MM.1S (cell line): Measurements from ENCODE around the gene HNRNPA1.

Source experiments
- DNase-seq: peaks from one replicate; pipeline ENCODE4 v3.0.0-alpha.2; 2015
- H2AFZ ChIP-seq: fragments of 300-600 bp; sonication (generic); 2 replicates; pipeline ENCODE4 v1.6.0; 2016; ENCODE audit warnings: antibody characterized with exemption, low read length
- H3F3A ChIP-seq: fragments of 300-600 bp; sonication (generic); 2 replicates; pipeline ENCODE4 v1.6.1; 2016; ENCODE audit warnings: mild to moderate bottlenecking, antibody characterized with exemption, low read length, moderate library complexity, mixed read lengths; ENCODE audit not compliant: insufficient read depth
- H3K27ac ChIP-seq: fragments of 300-600 bp; sonication (generic); 2 replicates; pipeline ENCODE4 v1.5.1; 2016; ENCODE audit warnings: mild to moderate bottlenecking, low read length
- H3K27me3 ChIP-seq: fragments of 300-600 bp; sonication (generic); replicated peaks from 2 replicates; pipeline ENCODE4 v1.6.0; 2016; ENCODE audit warnings: low read length; ENCODE audit not compliant: insufficient read depth
- H3K36me3 ChIP-seq: fragments of 300-600 bp; sonication (generic); replicated peaks from 2 replicates; pipeline ENCODE4 v1.6.1; 2016; ENCODE audit warnings: mild to moderate bottlenecking, low read length, mixed read lengths; ENCODE audit not compliant: insufficient read depth
- H3K4me1 ChIP-seq: fragments of 300-600 bp; sonication (generic); 2 replicates; pipeline ENCODE4 v1.6.1; 2016; ENCODE audit warnings: low read length, mixed read lengths
- H3K4me2 ChIP-seq: fragments of 300-600 bp; sonication (generic); 2 replicates; pipeline ENCODE4 v1.6.0; 2016; ENCODE audit warnings: low read depth, low read length
- H3K4me3 ChIP-seq: fragments of 300-600 bp; sonication (generic); 2 replicates; pipeline ENCODE4 v1.5.1; 2016; ENCODE audit warnings: low read length, mixed read lengths
- H3K79me2 ChIP-seq: fragments of 300-600 bp; sonication (generic); 2 replicates; pipeline ENCODE4 v1.6.1; 2016; ENCODE audit warnings: mixed run types, low read length, mixed read lengths
- H3K9ac ChIP-seq: fragments of 300-600 bp; sonication (generic); 2 replicates; pipeline ENCODE4 v1.6.1; 2016; ENCODE audit warnings: low read length, mixed read lengths
- H3K9me2 ChIP-seq: fragments of 300-600 bp; sonication (generic); replicated peaks from 2 replicates; pipeline ENCODE4 v1.6.1; 2016; ENCODE audit warnings: mild to moderate bottlenecking, low read length, mixed read lengths; ENCODE audit not compliant: insufficient read depth
- H3K9me3 ChIP-seq: fragments of 300-600 bp; sonication (generic); replicated peaks from 2 replicates; pipeline ENCODE4 v1.6.1; 2016; ENCODE audit warnings: mild to moderate bottlenecking, low read length, mixed read lengths; ENCODE audit not compliant: insufficient read depth
- H4K20me1 ChIP-seq: fragments of 300-600 bp; sonication (generic); 2 replicates; pipeline ENCODE4 v1.6.1; 2016; ENCODE audit warnings: mild to moderate bottlenecking, low read length, moderate library complexity, mixed read lengths; ENCODE audit not compliant: insufficient read depth
- CTCF ChIP-seq: fragments of 300-600 bp; sonication (generic); IDR thresholded peaks from 2 replicates; pipeline ENCODE4 v1.5.1; 2016; ENCODE audit warnings: antibody characterized with exemption, low read length, mixed read lengths
- EZH2 ChIP-seq: fragments of 300-600 bp; sonication (generic); optimal IDR thresholded peaks from 2 replicates; pipeline ENCODE3; 2017; ENCODE audit warnings: low read depth, mild to moderate bottlenecking, antibody characterized with exemption, low read length, mixed read lengths
- EZH2phosphoT487 ChIP-seq: fragments of 300-600 bp; sonication (generic); IDR thresholded peaks from 2 replicates; pipeline ENCODE4 v1.6.1; 2018; ENCODE audit warnings: antibody characterized with exemption, low read length

The HNRNPA1 gene

GRCh38 chr12:54296393-54297099, 16.0 kb downstream of the HNRNPA1 start:
- Histone ChIP-seq H3K36me3 (no peaks in the 10 kb centered on the region), H4K20me1 (no peaks in the 10 kb centered on the region), H3F3A (no peaks in the 10 kb centered on the region), H2AFZ (no peak overlapping the region), H3K79me2 (no peaks in the 10 kb centered on the region), H3K4me2 (no peak overlapping the region), H3K4me3 (no peak overlapping the region), H3K4me1 (peaks cover 4% of the 10 kb centered on the region; the same call in 1 of the 2 replicates), H3K27ac (no peak overlapping the region), H3K27me3 (peaks cover 38% of the 10 kb centered on the region), H3K9ac (no peak overlapping the region), H3K9me3 (no peaks in the 10 kb centered on the region), H3K9me2 (no peaks in the 10 kb centered on the region)
- DNase-seq, result no peak
- TF ChIP-seq EZH2 (no peak), EZH2phosphoT487 (no peak)

GRCh38 chr12:54298904-54299303, 18.4 kb downstream of the HNRNPA1 start:
- no peaks in the 10 kb centered on the region for H3F3A ChIP-seq
- no peak for DNase-seq
- peaks cover 4% of the 10 kb centered on the region; the same call in 1 of the 2 replicates for H3K4me1 ChIP-seq
- H3K36me3 ChIP-seq, result no peaks in the 10 kb centered on the region
- no peaks in the 10 kb centered on the region for H3K79me2 ChIP-seq
- H3K27me3 ChIP-seq, result peaks cover 57% of the 10 kb centered on the region
- H3K9me3 ChIP-seq, result no peaks in the 10 kb centered on the region
- no peaks in the 10 kb centered on the region for H3K9me2 ChIP-seq
- no peak overlapping the region for H3K4me3 ChIP-seq
- no peak overlapping the region for H3K4me2 ChIP-seq
- no peak for TF ChIP-seq CTCF
- no peak for TF ChIP-seq EZH2phosphoT487
- no peak for TF ChIP-seq EZH2
- no peak overlapping the region for H3K9ac ChIP-seq
- H4K20me1 ChIP-seq, result no peaks in the 10 kb centered on the region
- no peak overlapping the region for H2AFZ ChIP-seq
- H3K27ac ChIP-seq, result no peak overlapping the region

GRCh38 chr12:54299515-54300224, 19.1 kb downstream of the HNRNPA1 start:
- Histone ChIP-seq H3K9ac (no peak overlapping the region), H3K4me1 (peaks cover 4% of the 10 kb centered on the region; the same call in 1 of the 2 replicates)

More at GRCh38 chr12:54299515-54300224, 19.1 kb downstream of the HNRNPA1 start:
- H2AFZ ChIP-seq, result no peak overlapping the region
- H3K36me3 ChIP-seq, result no peaks in the 10 kb centered on the region
- no peaks in the 10 kb centered on the region for H3K9me2 ChIP-seq
- no peak overlapping the region for H3K27ac ChIP-seq
- H3K9me3 ChIP-seq, result no peaks in the 10 kb centered on the region
- no peak overlapping the region for H3K4me2 ChIP-seq
- DNase-seq, result no peak
- no peak for TF ChIP-seq CTCF
- H3K79me2 ChIP-seq, result no peaks in the 10 kb centered on the region
- H4K20me1 ChIP-seq, result no peaks in the 10 kb centered on the region
- peaks cover 57% of the 10 kb centered on the region for H3K27me3 ChIP-seq
- H3K4me3 ChIP-seq, result no peak overlapping the region
- no peaks in the 10 kb centered on the region for H3F3A ChIP-seq
